Measurements from ENCODE around the gene DNLZ.

Gene DNLZ

GRCh38 chr9:136337416-136338395 lies 25.8 kb downstream of the DNLZ start:
- TF ChIP-seq CTCF (IDR thresholded peaks at IDR 0.05; ENCODE audit: borderline replicate concordance, insufficient read depth, low read depth, low read length): no peak
- no peak overlapping the region for H3K4me3 ChIP-seq (ENCODE audit: low read depth, low read length)

GRCh38 chr9:136336881-136337280 lies 26.7 kb downstream of the DNLZ start:
- no peak overlapping the region for H3K4me3 ChIP-seq (ENCODE audit: low read depth, low read length)

DNA sequence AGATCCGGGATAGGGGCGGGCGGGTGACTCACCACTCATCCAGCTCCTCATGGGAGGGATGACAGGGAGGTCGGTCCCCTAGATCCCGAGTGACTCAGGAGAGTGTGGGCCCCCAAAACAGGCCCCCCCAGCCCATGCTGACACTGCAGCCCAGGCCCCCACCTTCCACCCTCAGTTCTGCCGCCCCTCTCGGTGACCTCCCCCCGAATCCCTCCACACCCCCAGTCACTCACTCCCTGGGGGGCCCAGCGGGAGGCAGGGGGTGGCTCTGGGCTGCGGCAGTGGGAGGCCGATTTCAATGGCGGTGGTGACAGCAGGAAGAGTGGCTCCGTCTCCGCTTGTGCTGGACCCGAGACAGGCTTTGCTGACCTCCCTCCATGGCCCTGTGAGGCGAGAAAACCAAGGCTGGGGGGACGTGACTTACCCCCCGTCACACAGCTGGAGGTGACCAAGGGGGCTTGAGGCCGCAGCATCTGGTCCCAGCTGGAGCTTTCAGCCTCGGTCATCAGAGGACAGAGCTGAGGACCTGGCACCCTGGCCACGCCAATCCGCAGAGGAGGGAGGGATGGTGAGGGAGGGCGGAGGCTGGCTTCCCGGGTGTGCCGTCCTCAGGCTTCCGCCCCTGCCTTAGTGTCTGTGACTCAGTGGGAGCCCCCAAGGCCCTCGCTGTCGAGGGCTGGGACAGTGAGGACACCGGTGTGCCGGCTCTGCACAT lies 27.2 kb downstream of the DNLZ start:
- H3K4me3 ChIP-seq (ENCODE audit: low read depth, low read length): no peak overlapping the region
- TF ChIP-seq CTCF (IDR thresholded peaks at IDR 0.05; ENCODE audit: borderline replicate concordance, insufficient read depth, low read depth, low read length): no peak

More at GRCh38 chr9:136336881-136337280, 26.7 kb downstream of the DNLZ start:
- no peak for TF ChIP-seq CTCF (IDR thresholded peaks at IDR 0.05; ENCODE audit: borderline replicate concordance, insufficient read depth, low read depth, low read length)

DNA sequence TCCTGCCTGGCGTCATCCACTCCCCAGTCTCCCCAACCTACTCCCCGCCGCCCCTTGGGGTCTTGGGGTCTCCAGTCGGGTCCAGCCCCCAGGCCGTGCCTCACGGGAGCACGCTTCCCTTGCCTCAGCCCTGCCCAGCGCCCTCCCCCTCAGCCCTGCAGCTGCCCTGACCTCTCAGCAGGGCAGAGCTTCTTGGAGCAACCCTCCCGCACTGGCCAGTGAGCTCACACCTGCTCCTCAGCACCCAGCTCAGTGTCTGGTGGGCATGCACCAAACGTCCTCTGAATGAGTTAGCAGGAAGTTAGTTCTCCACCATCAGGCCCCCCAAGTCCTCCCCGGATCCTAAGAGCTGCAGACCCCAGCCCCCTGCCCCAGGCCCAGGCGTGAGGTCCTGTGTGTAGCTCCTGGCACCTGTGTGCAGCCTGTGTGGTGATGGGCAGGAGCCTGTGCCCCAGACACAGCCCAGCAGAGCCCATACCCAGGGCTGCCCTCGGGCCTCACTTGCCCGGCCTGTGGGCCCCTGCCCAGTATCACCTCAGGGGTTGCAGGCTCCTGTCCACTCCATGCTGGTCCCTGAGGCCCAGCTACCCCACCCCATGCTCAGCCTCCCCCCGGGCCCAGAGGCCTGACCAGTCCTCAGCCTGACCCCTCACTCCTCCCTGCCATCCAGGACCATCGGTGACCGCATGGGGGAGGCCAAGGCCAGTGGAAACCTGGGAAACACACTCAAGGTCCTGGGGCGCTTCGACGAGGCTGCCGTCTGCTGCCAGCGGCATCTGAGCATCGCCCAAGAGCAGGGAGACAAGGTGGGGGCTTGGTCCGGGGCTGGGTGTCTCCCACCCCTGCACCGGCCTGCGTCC lies 28.0 kb downstream of the DNLZ start:
- no peak for TF ChIP-seq CTCF (IDR thresholded peaks at IDR 0.05; ENCODE audit: borderline replicate concordance, insufficient read depth, low read depth, low read length)

DNA sequence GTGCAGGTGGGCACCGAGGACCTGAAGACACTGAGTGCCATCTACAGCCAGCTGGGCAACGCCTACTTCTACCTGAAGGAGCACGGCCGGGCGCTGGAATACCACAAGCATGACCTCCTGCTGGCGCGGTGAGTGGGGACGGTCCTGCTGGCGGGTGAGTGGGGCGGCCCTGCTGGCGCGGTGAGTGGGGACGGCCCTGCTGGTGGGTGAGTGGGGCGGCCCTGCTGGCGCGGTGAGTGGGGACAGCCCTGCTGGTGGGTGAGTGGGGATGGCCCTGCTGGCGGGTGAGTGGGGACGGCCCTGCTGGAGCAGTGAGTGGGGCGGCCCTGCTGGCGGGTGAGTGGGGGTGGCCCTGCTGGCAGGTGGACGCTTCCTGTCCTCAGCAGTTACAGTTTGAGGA lies 29.0 kb downstream of the DNLZ start:
- TF ChIP-seq CTCF (IDR thresholded peaks at IDR 0.05; ENCODE audit: borderline replicate concordance, insufficient read depth, low read depth, low read length): no peak

More for the DNA sequence above, 28.0 kb downstream of the DNLZ start:
- no peak overlapping the region for H3K4me3 ChIP-seq (ENCODE audit: low read depth, low read length)

GRCh38 chr9:136333486-136333885 lies 30.1 kb downstream of the DNLZ start:
- TF ChIP-seq CTCF (IDR thresholded peaks at IDR 0.05; ENCODE audit: borderline replicate concordance, insufficient read depth, low read depth, low read length): no peak
- H3K4me3 ChIP-seq (ENCODE audit: low read depth, low read length): no peak overlapping the region

More for the DNA sequence above, 29.0 kb downstream of the DNLZ start:
- no peak overlapping the region for H3K4me3 ChIP-seq (ENCODE audit: low read depth, low read length)
